ENCODE results near the gene LMNTD2. TPM values are rescaled to one million over a fixed set of nuclear protein-coding genes. Genes with fewer than 3 reads are reported as not detected.
A peak's percentile ranks its signal among the peaks of the same experiment; 100 is the strongest.

LMNTD2 gene
- total RNA-seq, 1 donor from 2014 or later = 1.1 TPM

GRCh38 chr11:590997-591396 is 30.5 kb upstream of the LMNTD2 start:
- no peak for TF ChIP-seq CTCF (IDR thresholded peaks at IDR 0.05)
- Histone ChIP-seq H3K27me3 (no peaks in the 10 kb centered on the region), H3K27ac (no peak overlapping the region), H3K9me3 (no peaks in the 10 kb centered on the region), H3K4me1 (no peaks in the 10 kb centered on the region), H3K4me3 (no peak overlapping the region), H3K36me3 (peaks cover 85 to 88% of the 10 kb centered on the region in 2 donors)
- intact Hi-C loops (cut with DNase I) = no loop called here
- no peak for DNase-seq (ENCODE audit: low spot score in 2 of 2)

GRCh38 chr11:589798-590197 is 29.3 kb upstream of the LMNTD2 start:
- no peak for DNase-seq (ENCODE audit: low spot score in 2 of 2)
- Histone ChIP-seq H3K4me3 (no peak overlapping the region), H3K9me3 (no peaks in the 10 kb centered on the region), H3K27ac (no peak overlapping the region), H3K36me3 (peaks cover 73 to 80% of the 10 kb centered on the region in 2 donors), H3K4me1 (no peaks in the 10 kb centered on the region), H3K27me3 (no peaks in the 10 kb centered on the region)
- intact Hi-C loops (cut with DNase I) = no loop called here
- no peak for TF ChIP-seq CTCF (IDR thresholded peaks at IDR 0.05)

- intact Hi-C loops (cut with DNase I) = no loop called here
- Histone ChIP-seq H3K4me1 (no peaks in the 10 kb centered on the region), H3K27me3 (no peaks in the 10 kb centered on the region), H3K36me3 (peaks cover 73 to 77% of the 10 kb centered on the region in 2 donors), H3K4me3 (no peak overlapping the region), H3K27ac (peak overlapping the region in 1 of 2 donors; percentile 18), H3K9me3 (no peaks in the 10 kb centered on the region)
- DNase-seq (ENCODE audit: low spot score in 2 of 2) = peak; percentile 53 to 77
- no peak for TF ChIP-seq CTCF (IDR thresholded peaks at IDR 0.05)
Measured at GRCh38 chr11:587978-588380, 27.4 kb upstream of the LMNTD2 start.

GRCh38 chr11:587546-587945 is 27.0 kb upstream of the LMNTD2 start:
- intact Hi-C loops (cut with DNase I) = no loop called here
- no peak overlapping the region for H3K4me3 ChIP-seq
- no peak for DNase-seq (ENCODE audit: low spot score in 2 of 2)
- H3K4me1 ChIP-seq = no peaks in the 10 kb centered on the region
- no peaks in the 10 kb centered on the region for H3K9me3 ChIP-seq
- no peak overlapping the region for H3K27ac ChIP-seq
- peaks cover 73 to 77% of the 10 kb centered on the region in 2 donors for H3K36me3 ChIP-seq
- H3K27me3 ChIP-seq = no peaks in the 10 kb centered on the region
- TF ChIP-seq CTCF (IDR thresholded peaks at IDR 0.05) = no peak

GRCh38 chr11:586376-587316 is 26.1 kb upstream of the LMNTD2 start:
- no peaks in the 10 kb centered on the region for H3K4me1 ChIP-seq
- DNase-seq (ENCODE audit: low spot score in 2 of 2) = no peak
- H3K27ac ChIP-seq = no peak overlapping the region
- intact Hi-C loops (cut with DNase I) = no loop called here
- no peaks in the 10 kb centered on the region for H3K27me3 ChIP-seq
- H3K36me3 ChIP-seq = peaks cover 69 to 82% of the 10 kb centered on the region in 2 donors
- no peak overlapping the region for H3K4me3 ChIP-seq
- no peak for TF ChIP-seq CTCF (IDR thresholded peaks at IDR 0.05)
- no peaks in the 10 kb centered on the region for H3K9me3 ChIP-seq
